K562 (cell line): ENCODE results near the gene FERMT1. TPM values are rescaled to one million over a fixed set of nuclear protein-coding genes. Genes with fewer than 3 reads are reported as not detected.

Experiments used
- ATAC-seq: fragments of 200-7000 bp; cut with Tn5 transposase; 3 replicates; pipeline ENCODE4 v1.9.1; 2020; ENCODE audit warnings: moderate library complexity
- BruUV-seq: library from RNA; stranded (reverse); fragments of 400-500 nt; replicated peaks from 2 replicates; lab custom pipeline; 2021; lab: Mats Ljungman, UMichigan
- CTCF ChIA-PET: fragments of 300-600 bp; formaldehyde crosslinking; extraction: SDS; loops from one replicate; lab custom pipeline; 2021; ENCODE audit warnings: low intra/inter-chr PET ratio; lab: Yijun Ruan, JAX
- POLR2A ChIA-PET: fragments of 300-600, 350-650 bp; sonication (Branson Sonifier 250); formaldehyde crosslinking; extraction: SDS; loops from one replicate; lab custom pipeline; 2021; ENCODE audit warnings: antibody characterized with exemption, inconsistent platforms; lab: Yijun Ruan, JAX
- DNase-seq, 4 experiments: peaks; one replicate each; pipeline versions ENCODE4 v3.0.0 to v3.0.0-alpha.2; 2011 to 2018; ENCODE audit warnings: low spot score in 3 of 4, mixed read lengths in 3 of 4; ENCODE audit errors: extremely low read depth in 1 of 4
- FAIRE-seq: peaks from 2 replicates; lab custom pipeline; 2011; peaks lifted over from hg19 to GRCh38; lab: Jason Lieb, UNC
- H2AFZ ChIP-seq: 2 replicates; pipeline ENCODE4 v1.6.0; 2011; ENCODE audit warnings: low read depth, low read length, control low read depth, inconsistent platforms
- H3K27ac ChIP-seq: fragments of 200-600 bp; 3 replicates; pipeline ENCODE4 v1.8.0; 2011; ENCODE audit warnings: low read depth, mild to moderate bottlenecking, control low read depth, inconsistent platforms, low read length, moderate library complexity, mixed read lengths; ENCODE audit errors: extremely low read depth
- H3K27me3 ChIP-seq, 2 experiments: fragments of 300-600 bp in 1 of 2; 2 replicates in 1 of 2; 3 replicates in 1 of 2; pipeline versions ENCODE4 v1.6.0 to v1.8.0; 2011; ENCODE audit warnings: inconsistent platforms in 2 of 2, low read length in 2 of 2, mild to moderate bottlenecking in 1 of 2, mixed read lengths in 1 of 2, moderate library complexity in 1 of 2; ENCODE audit not compliant: control insufficient read depth in 2 of 2, insufficient read depth in 2 of 2
- H3K36me3 ChIP-seq: fragments of 300-600 bp; 3 replicates; pipeline ENCODE4 v1.8.0; 2011; ENCODE audit warnings: mild to moderate bottlenecking, low read length, inconsistent platforms; ENCODE audit not compliant: control insufficient read depth, insufficient read depth
- H3K4me1 ChIP-seq, 2 experiments: fragments of 200-600 bp in 1 of 2; replicated peaks in 1 of 2; 2 replicates in 1 of 2; 3 replicates in 1 of 2; pipeline versions ENCODE4 v1.5.1 to v1.8.0; 2011; ENCODE audit warnings: inconsistent platforms in 2 of 2, low read length in 2 of 2, mild to moderate bottlenecking in 1 of 2, mixed read lengths in 1 of 2, moderate library complexity in 1 of 2; ENCODE audit not compliant: control insufficient read depth in 2 of 2, insufficient read depth in 2 of 2
- H3K4me2 ChIP-seq: 2 replicates; pipeline ENCODE4 v1.6.1; 2011; ENCODE audit warnings: low read length, control low read depth, inconsistent platforms, mixed read lengths; ENCODE audit not compliant: insufficient read depth
- H3K4me3 ChIP-seq: fragments of 200-600 bp; sonication (generic), shearing (Covaris generic); 2 replicates; pipeline ENCODE4 v1.5.1; 2016; ENCODE audit warnings: control low read depth, inconsistent platforms
- H3K79me2 ChIP-seq: fragments of 200-600 bp; 3 replicates; pipeline ENCODE4 v1.8.0; 2011; ENCODE audit warnings: low read length, inconsistent platforms; ENCODE audit not compliant: control insufficient read depth, insufficient read depth
- H3K9ac ChIP-seq, 2 experiments: 2 replicates each; pipeline versions ENCODE4 v1.6.0 to v1.6.1; 2011; ENCODE audit warnings: low read depth in 2 of 2, low read length in 2 of 2, control low read depth in 1 of 2, inconsistent platforms in 1 of 2, mild to moderate bottlenecking in 1 of 2, mixed read lengths in 1 of 2; ENCODE audit not compliant: insufficient read depth in 1 of 2
- H3K9me1 ChIP-seq: one replicate; pipeline ENCODE4 v1.6.0; 2011; ENCODE audit warnings: inconsistent platforms, mild to moderate bottlenecking, low read length, moderate library complexity; ENCODE audit not compliant: control insufficient read depth, insufficient read depth
- H3K9me3 ChIP-seq: replicated peaks from 2 replicates; pipeline ENCODE4 v1.5.1; 2011; ENCODE audit warnings: low read depth, low read length, inconsistent platforms; ENCODE audit not compliant: control insufficient read depth, insufficient read depth
- H4K20me1 ChIP-seq: replicated peaks from 2 replicates; pipeline ENCODE4 v1.6.1; 2011; ENCODE audit warnings: low read length, inconsistent platforms, mixed read lengths; ENCODE audit not compliant: control insufficient read depth, insufficient read depth
- ATF7 ChIP-seq: fragments of 450-650 bp; IDR thresholded peaks from 2 replicates; pipeline ENCODE4 v1.7.1; 2014; ENCODE audit warnings: mild to moderate bottlenecking, moderate library complexity
- CTBP1 ChIP-seq: fragments of 450-650 bp; IDR thresholded peaks from 2 replicates; pipeline ENCODE4 v1.6.1; 2016; ENCODE audit warnings: borderline replicate concordance
- ESRRB ChIP-seq: fragments of 250-450 bp; sonication (Bioruptor Pico); IDR thresholded peaks from 2 replicates; pipeline ENCODE4 v1.5.0; 2020; ENCODE audit warnings: mild to moderate bottlenecking, moderate library complexity, borderline replicate concordance
- FOXM1 ChIP-seq, 2 experiments: fragments of 450-650 bp in 1 of 2; sonication (generic) in 1 of 2; formaldehyde crosslinking in 1 of 2; IDR thresholded peaks; 2 replicates each; pipeline versions ENCODE4 v1.6.1 to v1.9.0; 2017 to 2022; ENCODE audit warnings: low read depth in 2 of 2, mild to moderate bottlenecking in 2 of 2, missing genetic modification reagents in 1 of 2, moderate library complexity in 1 of 2
- NCOA2 ChIP-seq, 2 experiments: fragments of 450-650 bp; IDR thresholded peaks; 2 replicates each; pipeline ENCODE4 v1.6.1; 2018; ENCODE audit warnings: mild to moderate bottlenecking in 2 of 2, moderate library complexity in 1 of 2; ENCODE audit not compliant: partially characterized antibody in 2 of 2
- NFE2L1 ChIP-seq: fragments of 450-650 bp; IDR thresholded peaks from 2 replicates; pipeline ENCODE4 v1.6.1; 2016; ENCODE audit warnings: missing genetic modification characterization, low read depth, mild to moderate bottlenecking, missing compliant biosample characterization, moderate library complexity, borderline replicate concordance
- NFRKB ChIP-seq: fragments of 450-650 bp; IDR thresholded peaks from 2 replicates; pipeline ENCODE4 v1.6.1; 2016; ENCODE audit warnings: low read depth
- PPARD ChIP-seq: fragments of 250-450 bp; sonication (Bioruptor Pico); IDR thresholded peaks from 2 replicates; pipeline ENCODE4 v1.8.0; 2022; ENCODE audit warnings: inconsistent platforms, mild to moderate bottlenecking, moderate library complexity
- RBBP5 ChIP-seq: fragments of 200-600 bp; sonication (generic); IDR thresholded peaks from 2 replicates; pipeline ENCODE4 v1.6.1; 2012; ENCODE audit warnings: borderline replicate concordance, mild to moderate bottlenecking, low read length, control low read depth, inconsistent platforms; ENCODE audit not compliant: insufficient read depth, poor library complexity, severe bottlenecking
- RFX7 ChIP-seq: fragments of 250-450 bp; sonication (Bioruptor Pico); IDR thresholded peaks from 2 replicates; pipeline ENCODE4 v1.5.1; 2021; ENCODE audit warnings: mild to moderate bottlenecking
- TAF15 ChIP-seq: fragments of 200-400 bp; formaldehyde crosslinking; IDR thresholded peaks from 2 replicates; pipeline ENCODE4 v1.6.1; 2017; ENCODE audit warnings: mild to moderate bottlenecking, low read depth, low read length, moderate library complexity
- ZC3H4 ChIP-seq: sonication (generic); formaldehyde crosslinking; IDR thresholded peaks from 2 replicates; pipeline ENCODE4 v1.9.0; 2021; ENCODE audit warnings: missing genetic modification reagents, borderline replicate concordance
- ZKSCAN8 ChIP-seq: fragments of 200-800 bp; sonication (Bioruptor generic); IDR thresholded peaks from 2 replicates; pipeline ENCODE4 v1.6.1; 2016; ENCODE audit warnings: missing genetic modification characterization, missing compliant biosample characterization
- WGBS: fragments of 100-300 bp; shearing (Covaris generic); methylation state at CpG from one replicate; pipeline ENCODE4 v1.1.6; 2016; ENCODE audit warnings: low coverage, mixed read lengths; ENCODE audit not compliant: insufficient coverage; ENCODE audit errors: missing lambda C conversion rate; 5-methylcytosine and 5-hydroxymethylcytosine counted together
- in situ Hi-C: fragments of 300-500 bp; cut with MboI; formaldehyde crosslinking; loops from 4 replicates; pipeline ENCODE4 v1.15.0; 2018; ENCODE audit warnings: inconsistent platforms, mixed read lengths
- intact Hi-C: fragments of 100-400 bp; cut with micrococcal nuclease; formaldehyde crosslinking; loops from 2 replicates; pipeline ENCODE4 v1.14.2; 2022
- polyA plus RNA-seq, 8 experiments: library from polyadenylated mRNA; depleted of rRNA in 4 of 8; stranded (reverse) in 5 of 8; unstranded in 3 of 8; fragments of >200 nt; fragmentation: Nextera tagmentation in 2 of 8; fragmentation: Illumina TruSeq in 1 of 8; extraction: Ambion mirVana in 2 of 8; extraction: Trizol in 1 of 8; gene quantifications; 2 replicates each; pipeline versions ENCODE4 v1.2.1 to v1.2.3, GENCODE V29; 2011 to 2014; ENCODE audit warnings: inconsistent platforms in 1 of 8, missing spikeins in 1 of 8
- total RNA-seq, 7 experiments: library from RNA; depleted of rRNA in 6 of 7; stranded (reverse); fragments of >200 nt in 6 of 7; fragmentation: Illumina TruSeq in 2 of 7; extraction: Trizol in 2 of 7; gene quantifications; 2 replicates each; pipeline versions ENCODE4 v1.2.1 to v1.2.3, GENCODE V29; 2011 to 2021; ENCODE audit warnings: low replicate concordance in 1 of 7
- TF ChIP-seq, protein P1 (sequence below): sonication (generic); formaldehyde crosslinking; IDR thresholded peaks from 2 replicates; pipeline ENCODE4 v1.9.0; 2022; ENCODE audit warnings: mild to moderate bottlenecking, missing genetic modification reagents
- TF ChIP-seq, protein P2 (sequence below): sonication (generic); formaldehyde crosslinking; IDR thresholded peaks from 2 replicates; pipeline ENCODE4 v1.8.1; 2022; ENCODE audit warnings: missing genetic modification reagents
- TF ChIP-seq, protein P3 (sequence below): sonication (generic); formaldehyde crosslinking; IDR thresholded peaks from 2 replicates; pipeline ENCODE4 v1.4.0; 2020; ENCODE audit warnings: mild to moderate bottlenecking, missing genetic modification reagents

Gene FERMT1
- total and polyA plus RNA-seq, 9 of the 15 experiments (the other 6 are each of a cell fraction or from before 2014, with no cell fraction given) = 0.07 TPM; not detected in 8

GRCh38 chr20:6123649-6124014 is 802 bp upstream of the FERMT1 start:
- no peak for DNase-seq
- Histone ChIP-seq H3K79me2 (no peaks in the 10 kb centered on the region), H3K4me2 (no peak overlapping the region), H3K27me3 (peaks cover 0 to 20% of the 10 kb centered on the region in 2 experiments; a peak in 2 of 5 replicates), H3K4me1 (peaks cover 0 to 7% of the 10 kb centered on the region in 2 experiments; a peak in 2 of 5 replicates), H2AFZ (no peak overlapping the region), H4K20me1 (no peaks in the 10 kb centered on the region), H3K4me3 (no peak overlapping the region)
- BruUV-seq = no TSS peak
- no peak for TF ChIP-seq CTBP1
- no peak for TF ChIP-seq TAF15
- TF ChIP-seq ESRRB (CRISPR knock-in tag) = no peak
- TF ChIP-seq NFRKB = no peak
- TF ChIP-seq ZC3H4 (CRISPR knock-in tag) = no peak
- no peak for TF ChIP-seq RFX7 (CRISPR knock-in tag)
- TF ChIP-seq, protein P1, sequence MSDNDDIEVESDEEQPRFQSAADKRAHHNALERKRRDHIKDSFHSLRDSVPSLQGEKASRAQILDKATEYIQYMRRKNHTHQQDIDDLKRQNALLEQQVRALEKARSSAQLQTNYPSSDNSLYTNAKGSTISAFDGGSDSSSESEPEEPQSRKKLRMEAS (CRISPR knock-in tag) = no peak
- no peak for TF ChIP-seq PPARD (CRISPR knock-in tag)
- TF ChIP-seq, protein P2, sequence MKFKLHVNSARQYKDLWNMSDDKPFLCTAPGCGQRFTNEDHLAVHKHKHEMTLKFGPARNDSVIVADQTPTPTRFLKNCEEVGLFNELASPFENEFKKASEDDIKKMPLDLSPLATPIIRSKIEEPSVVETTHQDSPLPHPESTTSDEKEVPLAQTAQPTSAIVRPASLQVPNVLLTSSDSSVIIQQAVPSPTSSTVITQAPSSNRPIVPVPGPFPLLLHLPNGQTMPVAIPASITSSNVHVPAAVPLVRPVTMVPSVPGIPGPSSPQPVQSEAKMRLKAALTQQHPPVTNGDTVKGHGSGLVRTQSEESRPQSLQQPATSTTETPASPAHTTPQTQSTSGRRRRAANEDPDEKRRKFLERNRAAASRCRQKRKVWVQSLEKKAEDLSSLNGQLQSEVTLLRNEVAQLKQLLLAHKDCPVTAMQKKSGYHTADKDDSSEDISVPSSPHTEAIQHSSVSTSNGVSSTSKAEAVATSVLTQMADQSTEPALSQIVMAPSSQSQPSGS (CRISPR knock-in tag) = no peak
- TF ChIP-seq ZKSCAN8 (CRISPR knock-in tag) = no peak
- no peak for TF ChIP-seq NFE2L1 (tag)
- TF ChIP-seq, protein P3, sequence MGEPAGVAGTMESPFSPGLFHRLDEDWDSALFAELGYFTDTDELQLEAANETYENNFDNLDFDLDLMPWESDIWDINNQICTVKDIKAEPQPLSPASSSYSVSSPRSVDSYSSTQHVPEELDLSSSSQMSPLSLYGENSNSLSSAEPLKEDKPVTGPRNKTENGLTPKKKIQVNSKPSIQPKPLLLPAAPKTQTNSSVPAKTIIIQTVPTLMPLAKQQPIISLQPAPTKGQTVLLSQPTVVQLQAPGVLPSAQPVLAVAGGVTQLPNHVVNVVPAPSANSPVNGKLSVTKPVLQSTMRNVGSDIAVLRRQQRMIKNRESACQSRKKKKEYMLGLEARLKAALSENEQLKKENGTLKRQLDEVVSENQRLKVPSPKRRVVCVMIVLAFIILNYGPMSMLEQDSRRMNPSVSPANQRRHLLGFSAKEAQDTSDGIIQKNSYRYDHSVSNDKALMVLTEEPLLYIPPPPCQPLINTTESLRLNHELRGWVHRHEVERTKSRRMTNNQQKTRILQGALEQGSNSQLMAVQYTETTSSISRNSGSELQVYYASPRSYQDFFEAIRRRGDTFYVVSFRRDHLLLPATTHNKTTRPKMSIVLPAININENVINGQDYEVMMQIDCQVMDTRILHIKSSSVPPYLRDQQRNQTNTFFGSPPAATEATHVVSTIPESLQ (CRISPR knock-in tag) = no peak
- no peak for TF ChIP-seq FOXM1 (IDR thresholded peaks at IDR 0.05; ENCODE audit: low read depth)
- TF ChIP-seq FOXM1 (CRISPR knock-in tag; IDR thresholded peaks at IDR 0.05; ENCODE audit: low read depth) = no peak
- no peak for TF ChIP-seq ATF7
- no peak for TF ChIP-seq RBBP5
- no peak for TF ChIP-seq NCOA2 (IDR thresholded peaks at IDR 0.05; ENCODE audit: partially characterized antibody in 2 of 2)
- TF ChIP-seq, all 486 proteins: peak for 0
- ChIA-PET CTCF (no interaction called here), POLR2A (no interaction called here)
- Histone ChIP-seq H3K9me3 (no peaks in the 10 kb centered on the region), H3K9ac (no peak overlapping the region), H3K9me1 (no peaks in the 10 kb centered on the region), H3K27ac (no peak overlapping the region), H3K36me3 (no peaks in the 10 kb centered on the region)
- ATAC-seq (no peak), FAIRE-seq (no peak)
- in situ Hi-C loops = no loop called here
- intact Hi-C loops = no loop called here
- WGBS = 8% methylated on average over 4 of the region's 4 CpGs
